ENCODE measurements around the gene ARHGEF40. TPM values are rescaled to one million over a fixed set of nuclear protein-coding genes. Genes with fewer than 3 reads are reported as not detected.

ARHGEF40 gene
- total RNA-seq, 4 donors from 2014 or later: 32.3 to 109 (median 46.9) TPM

- no peak for TF ChIP-seq CTCF (IDR thresholded peaks at IDR 0.05; ENCODE audit: low read depth)
Observed at GRCh38 chr14:21040370-21040925, 29.7 kb upstream of the ARHGEF40 start.

GRCh38 chr14:21041676-21042433 lies 28.2 kb upstream of the ARHGEF40 start, which contains the start of gene RNASE7:
Gene RNASE7, plus strand, starts transcription at chr14:21042362. Its CDS starts 631 bp downstream, at chr14:21042993.
- no peak for TF ChIP-seq CTCF (IDR thresholded peaks at IDR 0.05; ENCODE audit: low read depth)

- no peak for TF ChIP-seq CTCF (IDR thresholded peaks at IDR 0.05; ENCODE audit: low read depth)
Observed at GRCh38 chr14:21042918-21043317, 27.2 kb upstream of the ARHGEF40 start.

GRCh38 chr14:21043387-21043973 lies 26.6 kb upstream of the ARHGEF40 start:
- TF ChIP-seq CTCF (IDR thresholded peaks at IDR 0.05; ENCODE audit: low read depth): no peak

GRCh38 chr14:21043974-21044618 lies 26.0 kb upstream of the ARHGEF40 start:
- TF ChIP-seq CTCF (IDR thresholded peaks at IDR 0.05; ENCODE audit: low read depth): no peak

GRCh38 chr14:21047378-21047781 lies 22.7 kb upstream of the ARHGEF40 start:
- no peak for TF ChIP-seq CTCF (IDR thresholded peaks at IDR 0.05; ENCODE audit: low read depth)

GRCh38 chr14:21048638-21049037 lies 21.5 kb upstream of the ARHGEF40 start:
- no peak for TF ChIP-seq CTCF (IDR thresholded peaks at IDR 0.05; ENCODE audit: low read depth)

Measured in subcutaneous adipose tissue (tissue), 4 donors.